ENCODE measurements around the gene CNP.

The CNP gene

GRCh38 chr17:42025936-42026335 lies 59.3 kb downstream of the CNP start:
- DNase-seq (ENCODE audit: low read depth): no peak
- H3K4me3 ChIP-seq (ENCODE audit: low read length): no peak overlapping the region
- no peak for TF ChIP-seq CTCF (IDR thresholded peaks at IDR 0.05; ENCODE audit: insufficient read depth, low read depth, low read length, missing control alignments)

- no peak overlapping the region for H3K4me3 ChIP-seq (ENCODE audit: low read length)
- DNase-seq (ENCODE audit: low read depth): no peak
- TF ChIP-seq CTCF (IDR thresholded peaks at IDR 0.05; ENCODE audit: insufficient read depth, low read depth, low read length, missing control alignments): no peak
Observed at GRCh38 chr17:42026857-42027589, 60.4 kb downstream of the CNP start.

All from epithelial cell of esophagus (primary cell).